Epithelial cell of prostate (primary cell): ENCODE measurements around the gene CREBRF.
"Not testable (repeated sequence)": the region's sequence is repeated elsewhere in the genome, so short reads cannot be mapped to it uniquely, and the experiment has no call there.

ENCODE experiments used
- DNase-seq: peaks from one replicate; pipeline ENCODE4 v3.0.0-alpha.2; 2011; ENCODE audit warnings: low read depth, low spot score
- H3K27ac ChIP-seq: fragments of 450-650 bp; 2 replicates; pipeline ENCODE4 v1.5.1; 2017; ENCODE audit warnings: mild to moderate bottlenecking

CREBRF gene

DNA sequence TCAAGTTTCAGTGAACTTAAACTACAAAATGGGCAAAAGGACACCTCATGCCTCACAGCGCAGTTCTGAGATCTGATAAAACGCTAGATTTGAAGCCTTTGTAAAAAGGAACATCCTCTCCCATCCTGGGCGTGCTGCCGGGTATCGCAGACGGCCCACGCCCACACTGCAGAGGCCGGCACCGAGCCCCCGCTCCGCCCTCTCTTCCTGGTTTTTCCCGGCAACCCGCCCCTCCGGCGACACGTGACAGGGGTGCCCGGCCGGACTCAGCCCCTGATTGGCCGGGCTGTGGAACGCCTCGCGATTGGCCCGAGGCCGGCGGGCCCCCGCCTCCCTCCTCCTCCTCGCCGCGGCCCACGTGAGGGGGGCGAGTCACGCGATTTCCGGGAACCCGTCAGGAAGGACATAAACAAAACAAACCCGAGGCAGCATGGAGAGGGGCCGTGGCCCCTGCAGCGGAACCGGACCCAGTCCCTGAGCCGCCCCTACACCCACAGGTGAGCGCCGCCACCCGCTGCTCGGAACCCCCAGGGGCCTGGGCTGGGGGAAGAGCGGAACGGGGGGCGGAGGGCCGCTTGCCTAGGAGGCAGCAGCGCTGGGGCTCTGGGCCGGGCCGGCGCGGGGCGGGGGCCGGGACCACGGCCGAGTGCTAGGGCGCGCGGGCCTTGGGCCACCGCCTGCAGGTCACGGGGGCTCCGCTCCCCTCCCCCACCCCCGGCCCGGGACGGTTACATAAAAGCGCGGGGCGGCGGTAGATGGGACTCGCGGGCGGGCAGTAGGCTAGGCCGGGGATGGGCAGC, at the start of gene CREBRF:
CREBRF (plus strand) TSS at position 370 of the 800 bp plus-strand sequence. CDS start 24,424 bp downstream, outside the sequence.
- peak; percentile 75 for DNase-seq
- peak within 1 kb of the TSS; percentile 75 for H3K27ac ChIP-seq

GRCh38 chr5:173010021-173010420, 46.1 kb upstream of the CREBRF start:
- H3K27ac ChIP-seq, result no peak overlapping the region

DNA sequence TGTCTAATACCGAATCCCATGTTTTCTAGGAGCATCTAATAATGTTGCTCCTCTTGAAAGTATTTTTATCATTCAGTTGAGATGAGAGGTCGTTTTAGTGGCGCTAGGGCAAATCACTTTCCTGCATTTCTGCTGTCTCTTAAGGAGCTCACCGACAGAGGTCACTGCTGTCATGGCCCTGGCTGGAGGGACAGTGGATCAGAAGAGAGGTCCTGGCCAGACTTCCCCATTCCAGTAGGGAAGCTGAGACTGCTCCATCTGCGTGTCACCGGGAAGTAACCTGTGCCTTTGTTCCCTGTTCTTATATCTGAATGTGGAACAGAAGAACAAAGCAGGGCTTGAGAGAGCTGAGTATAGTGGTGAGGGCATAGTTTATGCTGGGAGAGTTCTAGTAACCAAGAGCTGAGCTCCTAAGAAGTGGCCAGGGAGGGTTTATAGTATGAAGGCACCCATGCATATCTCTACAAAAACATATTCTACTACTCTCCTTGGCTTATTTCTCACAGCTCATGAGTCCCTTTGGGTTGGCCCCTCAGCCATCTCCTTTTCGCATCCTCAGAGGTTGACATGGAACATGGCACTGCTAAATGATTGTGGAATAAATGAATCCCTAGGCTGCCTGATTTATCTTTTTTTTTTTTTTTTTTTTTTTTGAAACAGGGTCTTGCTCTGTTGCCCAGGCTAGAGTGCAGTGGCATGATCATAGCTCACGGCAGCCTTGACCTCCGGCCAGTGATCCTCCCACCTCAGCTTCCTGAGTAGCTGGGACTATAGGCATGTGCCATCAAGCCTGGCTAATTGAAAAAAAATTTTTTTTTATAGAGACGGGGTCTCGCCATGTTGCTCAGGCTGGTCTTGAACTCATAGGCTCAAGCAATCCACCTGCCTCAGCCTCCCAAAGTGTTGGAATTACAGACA, 45.3 kb upstream of the CREBRF start:
- no peak for DNase-seq
- H3K27ac ChIP-seq, result no peak overlapping the region

More at GRCh38 chr5:173010021-173010420, 46.1 kb upstream of the CREBRF start:
- no peak for DNase-seq

DNA sequence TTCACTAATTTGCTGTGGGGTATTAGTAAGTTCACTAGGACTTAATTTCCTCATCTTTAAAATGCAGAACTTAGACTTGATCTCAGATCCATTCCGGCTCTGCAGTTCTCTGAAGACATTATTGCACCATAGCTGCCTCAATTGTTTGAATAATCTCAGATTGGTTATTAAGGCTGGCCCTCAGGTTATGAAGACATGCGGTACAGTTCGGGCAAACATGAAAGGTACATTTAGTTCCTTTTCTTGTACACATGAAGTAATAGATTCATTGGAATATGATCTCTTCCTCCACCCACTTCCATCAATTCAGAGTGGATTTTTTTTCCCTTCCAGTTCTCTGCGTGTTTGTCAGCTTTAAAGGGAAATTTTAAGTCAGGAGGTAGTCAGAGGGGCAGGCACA, 44.6 kb upstream of the CREBRF start:
- H3K27ac ChIP-seq, result no peak overlapping the region
- DNase-seq, result no peak

DNA sequence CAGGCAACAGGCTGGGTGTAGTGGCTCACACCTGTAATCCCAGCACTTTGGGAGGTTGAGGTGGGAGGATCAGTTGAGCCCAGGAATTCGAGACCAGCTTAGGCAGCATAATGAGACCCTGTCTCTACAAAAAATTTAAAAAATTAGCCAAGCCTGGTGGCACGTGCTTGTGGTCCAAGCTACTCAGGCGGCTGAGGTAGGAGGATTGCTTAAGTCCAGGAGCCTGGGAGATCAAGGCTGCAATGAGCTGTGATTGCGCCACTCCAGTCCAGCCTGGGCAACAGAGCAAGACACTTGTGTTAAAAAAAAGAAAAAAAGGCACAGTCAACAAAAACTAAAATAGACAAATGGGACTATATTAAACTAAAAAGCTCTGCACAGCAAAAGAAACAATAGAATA, 43.3 kb upstream of the CREBRF start:
- no peak overlapping the region for H3K27ac ChIP-seq
- no peak for DNase-seq

- no peak overlapping the region for H3K27ac ChIP-seq
- DNase-seq, result no peak
Observed at GRCh38 chr5:173014671-173015070, 41.5 kb upstream of the CREBRF start.

- no peak overlapping the region for H3K27ac ChIP-seq
Observed at GRCh38 chr5:173015192-173015591, 41.0 kb upstream of the CREBRF start.

DNA sequence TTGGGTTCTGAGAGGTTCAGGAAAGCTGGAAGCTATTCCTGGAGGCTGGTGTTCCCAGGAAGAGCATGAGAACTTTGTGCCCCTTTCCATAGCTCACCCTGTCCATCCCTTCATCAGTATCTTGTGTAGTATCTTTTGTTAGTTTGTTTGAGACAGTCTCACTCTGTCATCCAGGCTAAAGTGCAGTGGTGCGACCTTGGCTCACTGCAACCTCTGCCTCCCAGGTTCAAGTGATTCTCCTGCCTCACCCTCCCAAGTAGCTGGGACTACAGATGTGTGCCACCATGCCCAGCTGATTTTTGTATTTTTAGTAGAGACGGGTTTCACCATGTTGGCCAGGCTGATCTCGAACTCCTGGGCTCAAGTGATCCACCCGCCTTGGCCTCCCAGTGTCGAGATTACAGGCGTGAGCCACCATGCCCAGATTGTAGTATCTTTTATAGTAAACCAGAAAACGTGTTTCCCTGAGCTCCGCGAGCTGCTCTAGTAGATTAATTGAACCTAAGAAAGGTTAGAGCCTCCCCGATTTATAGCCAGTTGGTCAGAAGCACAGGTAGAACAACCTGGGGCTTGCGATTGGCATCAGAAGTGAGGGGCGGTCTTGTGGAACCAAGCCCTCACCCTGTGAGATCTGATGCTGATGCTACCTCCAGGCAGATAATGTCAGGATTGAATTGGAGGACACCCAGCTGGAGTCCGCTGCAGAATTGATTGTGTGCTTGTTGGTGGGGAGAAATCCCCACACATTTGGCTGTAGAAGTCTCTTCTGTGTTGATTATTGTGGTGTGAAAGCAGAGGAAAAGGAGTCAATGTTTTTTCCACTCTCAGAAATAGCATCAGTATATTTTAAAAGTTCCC, 40.3 kb upstream of the CREBRF start:
- DNase-seq, result no peak
- H3K27ac ChIP-seq, result peak overlapping the region; percentile 38

More at GRCh38 chr5:173015192-173015591, 41.0 kb upstream of the CREBRF start:
- no peak for DNase-seq

DNA sequence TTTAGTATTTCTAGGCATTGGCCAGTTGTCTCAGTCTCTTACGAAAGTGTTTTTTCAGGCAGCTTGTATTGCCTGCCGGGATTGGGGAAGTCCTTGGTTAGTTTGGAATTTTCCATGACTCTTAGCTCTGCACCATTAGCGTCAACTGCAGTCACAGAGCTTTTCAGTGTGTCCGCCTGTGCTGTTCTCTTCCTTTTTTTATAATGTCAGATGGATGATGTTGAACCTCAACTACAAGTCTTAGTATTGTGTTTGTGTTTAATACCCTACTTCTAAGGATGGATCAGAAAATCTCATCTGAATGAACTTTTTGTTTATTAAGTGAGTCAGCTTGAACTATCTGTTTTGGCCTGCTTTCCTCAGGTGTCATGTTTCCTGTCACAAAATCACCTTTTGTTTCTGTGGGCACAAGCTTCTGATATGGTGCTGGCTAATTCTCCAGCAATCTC, 39.5 kb upstream of the CREBRF start:
- peak overlapping the region; percentile 38 for H3K27ac ChIP-seq
- DNase-seq, result peak; percentile 20

- peak overlapping the region; percentile 38 for H3K27ac ChIP-seq
- not testable (repeated sequence) for DNase-seq
Observed at GRCh38 chr5:173017087-173017486, 39.1 kb upstream of the CREBRF start.

DNA sequence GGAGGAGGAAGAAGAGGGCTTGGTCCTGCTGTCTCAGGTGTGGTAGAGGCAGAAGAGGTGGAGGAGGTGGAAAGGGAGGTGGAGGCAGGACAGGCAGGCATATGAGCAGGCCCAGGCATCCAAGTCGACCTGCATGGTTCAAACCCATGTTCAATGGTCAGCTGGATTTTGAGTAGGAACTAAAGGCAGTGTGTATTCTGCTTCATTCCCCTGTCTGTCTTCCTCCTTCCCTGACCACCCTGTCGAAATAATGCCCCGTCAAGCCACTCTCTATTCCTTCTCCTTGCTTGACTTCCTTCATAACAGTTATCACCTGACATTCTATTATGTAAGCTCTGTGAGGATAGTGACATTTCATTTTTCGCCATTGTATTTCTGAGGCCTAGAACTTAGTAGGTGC, 37.8 kb upstream of the CREBRF start:
- H3K27ac ChIP-seq, result no peak overlapping the region
- DNase-seq, result no peak

DNA sequence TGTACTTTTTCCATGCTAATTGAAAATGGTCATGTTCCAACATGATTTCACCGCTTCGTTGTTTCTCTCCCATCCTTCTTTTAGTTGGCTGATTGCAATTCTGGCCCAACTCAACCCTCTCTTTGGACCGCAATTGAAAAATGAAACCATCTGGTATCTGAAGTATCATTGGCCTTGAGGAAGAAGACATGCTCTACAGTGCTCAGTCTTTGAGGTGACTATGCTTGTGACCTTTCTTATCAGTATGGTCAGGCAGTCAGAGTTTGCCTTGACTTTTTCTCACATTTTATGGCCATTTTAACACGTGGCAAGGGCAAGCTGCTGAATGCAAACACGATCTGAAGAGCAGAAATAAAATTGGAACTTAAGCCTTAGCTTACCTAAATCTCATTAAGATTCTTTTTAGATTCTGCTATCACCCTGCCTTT, 36.0 kb upstream of the CREBRF start:
- no peak overlapping the region for H3K27ac ChIP-seq
- no peak for DNase-seq

DNA sequence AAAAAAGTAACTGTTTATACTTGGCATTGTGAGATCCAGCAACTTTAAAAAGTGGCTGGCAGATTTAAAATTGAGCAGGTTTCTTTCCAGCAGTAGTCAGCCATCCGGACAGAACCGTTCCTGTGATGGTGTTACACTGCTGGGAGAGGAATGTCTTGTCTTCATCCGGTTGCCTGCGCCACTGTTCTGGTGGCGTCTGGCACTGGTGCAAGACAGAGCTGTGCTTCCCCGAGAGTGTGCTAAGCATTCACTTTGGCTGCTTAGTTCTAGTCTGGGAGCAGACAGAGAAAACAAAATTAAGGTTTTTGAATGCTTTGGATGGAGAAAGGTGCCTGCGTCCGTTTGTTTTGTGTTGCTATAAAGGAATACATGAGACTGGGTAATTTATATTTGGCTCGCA, 35.5 kb upstream of the CREBRF start:
- no peak for DNase-seq
- no peak overlapping the region for H3K27ac ChIP-seq

DNA sequence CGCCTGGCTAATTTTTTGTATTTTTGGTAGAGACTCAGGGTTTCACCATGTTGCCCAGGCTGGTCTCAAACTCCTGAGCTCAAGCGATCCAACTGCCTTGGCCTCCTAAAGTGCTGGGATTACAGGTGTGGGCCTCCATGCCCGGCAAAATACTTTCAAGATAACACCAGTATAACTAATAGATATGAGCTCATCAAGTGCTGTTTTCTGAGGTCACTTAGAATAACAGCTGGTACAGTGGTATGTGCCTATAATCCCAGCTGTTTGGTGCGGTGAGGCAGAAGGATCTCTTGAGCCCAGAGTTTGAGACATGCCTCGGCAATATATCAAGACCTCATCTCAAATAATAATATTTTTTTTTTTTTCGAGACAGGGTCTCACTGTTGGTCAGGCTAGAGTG, 30.5 kb upstream of the CREBRF start:
- no peak for DNase-seq
- H3K27ac ChIP-seq, result no peak overlapping the region

- no peak for DNase-seq
- H3K27ac ChIP-seq, result no peak overlapping the region
Observed at GRCh38 chr5:173027905-173028304, 28.2 kb upstream of the CREBRF start.

- no peak overlapping the region for H3K27ac ChIP-seq
- no peak for DNase-seq
Observed at GRCh38 chr5:173028811-173029327, 27.3 kb upstream of the CREBRF start.

DNA sequence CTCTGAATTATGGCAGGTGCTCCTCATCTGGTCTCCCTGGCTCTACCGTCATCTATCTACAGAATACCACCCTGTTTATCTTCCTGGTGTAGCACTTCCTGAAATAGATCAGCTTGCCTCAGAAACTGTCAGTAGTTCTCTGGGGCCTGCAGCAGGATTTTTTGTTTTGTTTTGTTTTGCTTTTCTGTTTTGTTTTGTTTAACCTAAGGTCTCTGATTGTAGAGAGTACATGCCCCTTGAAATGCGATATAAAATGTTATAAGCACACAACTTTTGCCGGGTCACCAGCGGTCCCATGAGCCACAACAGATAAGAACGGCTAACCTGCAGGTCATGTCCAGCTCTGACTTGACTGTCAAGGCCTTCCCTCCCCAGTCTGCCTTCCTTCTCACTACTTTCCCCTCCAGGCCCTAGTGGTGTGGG, 26.6 kb upstream of the CREBRF start:
- no peak for DNase-seq
- no peak overlapping the region for H3K27ac ChIP-seq

DNA sequence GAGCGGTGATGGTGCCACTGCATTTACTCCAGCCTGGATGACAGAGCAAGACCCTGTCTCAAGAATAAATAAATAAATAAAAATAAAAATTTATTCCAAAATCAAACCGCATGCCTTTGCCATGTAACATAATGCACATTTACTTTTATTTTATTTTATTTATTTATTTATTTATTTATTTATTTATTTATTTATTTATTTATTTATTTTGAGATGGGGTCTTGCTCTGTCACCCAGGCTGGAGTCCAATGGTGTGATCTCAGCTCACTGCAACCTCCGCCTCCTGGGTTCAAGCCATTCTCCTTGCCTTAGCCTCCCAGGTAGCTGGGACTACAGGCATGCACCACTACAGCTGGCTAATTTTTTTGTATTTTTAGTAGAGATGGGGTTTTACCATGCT, 24.1 kb upstream of the CREBRF start:
- not testable (repeated sequence) for H3K27ac ChIP-seq, DNase-seq

DNA sequence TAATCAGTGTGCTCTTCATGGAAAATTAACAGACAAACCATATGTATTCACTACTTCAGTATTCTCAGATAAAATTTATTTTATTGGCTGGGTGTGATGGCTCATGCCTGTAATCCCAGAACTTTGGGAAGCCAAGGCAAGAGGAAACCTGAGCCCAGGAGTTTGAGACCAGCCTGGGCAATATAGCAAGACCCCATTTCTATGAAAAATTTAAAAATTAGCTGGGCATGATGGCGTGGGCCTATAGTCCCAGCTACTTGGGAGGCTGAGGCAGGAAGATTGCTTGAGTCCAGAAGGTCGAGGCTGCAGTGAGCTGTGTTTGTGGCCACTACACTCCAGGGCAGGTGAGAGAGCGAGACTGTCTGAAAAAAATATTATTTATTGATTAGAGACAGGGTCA, 23.4 kb upstream of the CREBRF start:
- DNase-seq, result no peak
- H3K27ac ChIP-seq, result no peak overlapping the region

GRCh38 chr5:173033923-173034322, 22.2 kb upstream of the CREBRF start:
- no peak overlapping the region for H3K27ac ChIP-seq
- no peak for DNase-seq
